ENCODE results near the gene MCRIP1. TPM values are rescaled to one million over a fixed set of nuclear protein-coding genes. Genes with fewer than 3 reads are reported as not detected.

The MCRIP1 gene, protein sequence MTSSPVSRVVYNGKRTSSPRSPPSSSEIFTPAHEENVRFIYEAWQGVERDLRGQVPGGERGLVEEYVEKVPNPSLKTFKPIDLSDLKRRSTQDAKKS
- 85.4 and 140 TPM in 2 replicates for total RNA-seq (ENCODE audit: low replicate concordance)

DNA sequence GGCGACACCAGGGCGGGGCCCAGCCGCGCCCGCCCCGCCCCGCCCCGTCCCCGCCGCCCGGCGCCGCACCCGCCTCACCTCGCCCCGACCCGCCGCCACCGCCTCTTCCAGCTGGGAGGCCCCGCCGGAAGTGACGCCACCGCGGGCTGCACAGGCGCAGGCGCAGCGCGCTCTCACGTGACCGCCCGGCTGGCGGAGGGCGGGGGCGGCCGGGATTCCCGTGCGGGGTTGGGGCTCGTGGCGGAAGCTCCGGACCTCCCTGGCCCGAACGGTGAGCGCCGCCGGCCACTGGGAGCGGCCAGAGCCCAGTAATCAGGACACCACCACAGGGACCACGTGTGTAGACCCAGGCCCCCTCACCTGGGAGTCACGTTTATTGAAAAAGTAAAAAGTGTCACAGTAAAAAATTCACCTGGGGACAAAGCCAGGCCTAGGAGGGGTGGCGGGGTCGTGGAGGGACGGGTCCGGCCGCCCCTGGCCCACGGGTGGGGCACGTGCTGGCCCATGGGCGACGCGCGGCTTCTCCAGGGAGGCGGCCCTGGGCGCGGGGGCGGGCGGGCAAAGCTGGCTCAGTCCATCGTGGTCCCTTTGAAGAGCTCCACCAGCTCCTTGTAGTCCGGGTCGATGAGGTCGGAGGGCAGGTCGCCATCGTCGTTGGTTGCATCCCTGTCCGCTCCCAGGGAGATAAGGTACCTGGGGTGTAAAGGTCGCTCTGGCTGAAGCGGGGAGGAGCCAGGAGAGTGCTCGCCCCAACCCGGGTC, at the start of gene MCRIP1:
Gene MCRIP1 (minus strand): TSS at position 132 of the 761 bp plus-strand sequence. CDS start 8,785 bp downstream, outside the sequence.

DNA sequence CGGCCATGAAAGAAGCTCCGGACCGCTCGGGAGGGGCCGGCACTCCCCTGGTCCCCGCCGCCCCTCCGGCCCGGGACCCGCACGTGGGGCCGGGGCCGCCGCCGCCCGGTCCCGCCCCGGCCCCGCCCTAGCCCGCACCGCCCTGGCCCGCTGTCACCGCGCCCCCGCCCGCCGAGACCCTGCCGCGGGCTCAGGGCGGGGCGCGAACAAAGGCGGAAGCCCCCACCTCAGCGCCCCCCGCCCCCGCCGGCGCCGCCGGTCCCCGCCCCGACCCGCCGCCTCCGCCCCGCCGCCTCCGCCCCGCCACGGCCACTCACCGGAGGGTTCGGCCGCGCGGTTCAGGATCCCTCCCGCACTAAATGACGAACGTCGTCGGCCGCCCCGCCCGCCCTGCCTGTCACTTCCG, 37.9 kb upstream of the MCRIP1 start, which contains the start of gene ARHGDIA:
Gene ARHGDIA (minus strand): TSS at position 357 of the 406 bp plus-strand sequence. CDS start 1,407 bp downstream, outside the sequence.

DNA sequence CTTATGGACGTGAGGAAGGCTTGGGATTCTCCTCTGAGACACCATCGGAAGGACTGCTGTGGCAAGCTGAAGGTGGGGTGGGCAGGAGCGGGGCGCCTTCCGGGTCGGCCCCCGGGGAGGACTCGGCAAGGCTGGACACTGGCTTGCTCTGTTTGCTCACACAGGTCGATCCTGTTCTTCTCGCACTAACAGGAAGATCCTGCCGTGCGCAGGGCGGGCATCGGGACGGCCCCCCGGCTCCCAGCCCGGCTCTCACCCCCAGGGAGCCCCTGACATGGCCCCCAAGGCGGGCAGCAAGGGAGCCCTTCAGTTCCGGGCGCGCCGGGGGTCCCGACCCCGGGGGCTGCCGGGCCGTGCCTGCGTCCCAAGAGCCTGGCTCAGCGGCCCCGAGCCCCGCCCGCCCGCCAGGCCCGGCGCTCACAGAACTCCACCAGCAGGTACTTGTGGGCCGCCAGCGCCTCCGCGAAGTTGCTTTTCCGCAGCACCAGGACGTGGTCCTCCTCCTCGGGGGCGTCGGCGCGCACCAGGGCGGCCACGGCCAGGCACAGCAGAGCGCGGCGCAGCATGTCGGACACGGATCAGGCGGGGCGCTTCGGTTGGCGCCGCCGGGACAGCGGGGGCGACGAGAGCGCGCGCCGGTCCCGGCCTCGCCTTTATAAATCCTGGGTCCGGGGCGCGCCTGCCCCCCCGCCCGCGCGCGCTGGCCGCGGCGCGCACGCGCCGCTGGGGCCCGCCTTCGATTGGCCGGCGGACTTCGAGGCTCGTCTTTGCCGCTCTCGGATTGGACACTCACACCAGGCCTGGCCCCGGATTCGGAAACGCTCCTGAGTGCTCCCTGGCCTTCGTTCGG, 27.0 kb upstream of the MCRIP1 start, which contains the start of gene P4HB:
Gene P4HB (minus strand): TSS at position 630 of the 850 bp plus-strand sequence. CDS start 64 bp downstream, at position 566.

DNA sequence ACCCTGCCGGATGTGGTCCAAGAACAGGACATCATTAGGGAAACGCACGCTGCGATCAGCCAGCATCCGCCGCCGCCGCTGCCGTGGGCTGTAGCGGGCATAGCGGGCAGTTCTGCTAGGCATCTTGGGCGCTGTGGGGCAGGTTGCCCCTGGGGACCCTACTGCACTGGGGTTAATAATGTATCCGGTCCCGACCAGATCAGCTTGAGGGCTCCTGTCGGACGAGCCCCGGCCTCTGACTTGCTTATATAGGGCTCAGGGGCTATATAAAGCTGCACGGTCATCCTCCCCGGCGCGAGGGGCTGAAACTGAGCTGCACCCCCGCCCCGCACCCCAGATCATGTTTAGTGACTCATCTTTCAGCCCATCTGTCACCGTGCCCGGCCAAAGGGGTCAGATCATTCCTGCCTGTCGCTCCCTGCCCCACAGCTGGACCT, 1.8 kb upstream of the MCRIP1 start, which contains the start of gene PPP1R27:
Gene PPP1R27 (minus strand): TSS at position 220 of the 437 bp plus-strand sequence. CDS start 97 bp downstream, at position 123.

GRCh38 chr17:81803728-81804558, 29.1 kb downstream of the MCRIP1 start, which contains the start of gene GCGR:
Gene GCGR, plus strand, starts transcription at chr17:81804150. Its CDS starts 4,869 bp downstream, at chr17:81809019.

Other genes starting within 250 kb of the MCRIP1 start
- 79.9 and 84.7 TPM in 2 replicates for gene NPLOC4, start 196.2 kb downstream of the MCRIP1 start, total RNA-seq (ENCODE audit: low replicate concordance)
- gene TSPAN10, start 196.1 kb downstream of the MCRIP1 start, total RNA-seq (ENCODE audit: low replicate concordance), result 0.30 and 2.0 TPM in 2 replicates
- 0.23 and 0.35 TPM in 2 replicates for gene PDE6G, start 176.7 kb downstream of the MCRIP1 start, total RNA-seq (ENCODE audit: low replicate concordance)
- 26.7 and 35.1 TPM in 2 replicates for gene OXLD1, start 166.7 kb downstream of the MCRIP1 start, total RNA-seq (ENCODE audit: low replicate concordance)
- 3.3 and 7.1 TPM in 2 replicates for gene CCDC137, start 166.6 kb downstream of the MCRIP1 start, total RNA-seq (ENCODE audit: low replicate concordance)
- gene ARL16, start 149.5 kb downstream of the MCRIP1 start, total RNA-seq (ENCODE audit: low replicate concordance), result 16.7 and 42.8 TPM in 2 replicates
- 53.1 and 66.2 TPM in 2 replicates for gene HGS, start 149.3 kb downstream of the MCRIP1 start, total RNA-seq (ENCODE audit: low replicate concordance)
- 2.0 and 12.9 TPM in 2 replicates for gene MRPL12, start 129.9 kb downstream of the MCRIP1 start, total RNA-seq (ENCODE audit: low replicate concordance)
- gene SLC25A10, start 121.0 kb downstream of the MCRIP1 start, total RNA-seq (ENCODE audit: low replicate concordance), result 4.7 and 11.3 TPM in 2 replicates
- not detected in 2 replicates for gene GCGR, start 29.1 kb downstream of the MCRIP1 start, total RNA-seq (ENCODE audit: low replicate concordance)
- gene PPP1R27, start 1.8 kb upstream of the MCRIP1 start, total RNA-seq (ENCODE audit: low replicate concordance), result 0.15 TPM in 1 of 2 replicates, not detected in the other
- gene P4HB, start 27.2 kb upstream of the MCRIP1 start, total RNA-seq (ENCODE audit: low replicate concordance), result 997 and 1,224 TPM in 2 replicates
- gene ARHGDIA, start 38.0 kb upstream of the MCRIP1 start, total RNA-seq (ENCODE audit: low replicate concordance), result 31.6 and 123 TPM in 2 replicates
- gene ALYREF, start 58.3 kb upstream of the MCRIP1 start, total RNA-seq (ENCODE audit: low replicate concordance), result 86.2 and 152 TPM in 2 replicates
- gene ANAPC11, start 58.4 kb upstream of the MCRIP1 start, total RNA-seq (ENCODE audit: low replicate concordance), result 269 and 333 TPM in 2 replicates
- 0.23 and 0.38 TPM in 2 replicates for gene NPB, start 68.9 kb upstream of the MCRIP1 start, total RNA-seq (ENCODE audit: low replicate concordance)
- gene PCYT2, start 78.1 kb upstream of the MCRIP1 start, total RNA-seq (ENCODE audit: low replicate concordance), result 42.8 and 43.9 TPM in 2 replicates
- 12.5 and 13.0 TPM in 2 replicates for gene SIRT7, start 84.9 kb upstream of the MCRIP1 start, total RNA-seq (ENCODE audit: low replicate concordance)
- gene MAFG, start 94.4 kb upstream of the MCRIP1 start, total RNA-seq (ENCODE audit: low replicate concordance), result 13.7 and 15.0 TPM in 2 replicates
- 71.8 and 225 TPM in 2 replicates for gene PYCR1, start 104.0 kb upstream of the MCRIP1 start, total RNA-seq (ENCODE audit: low replicate concordance)
- gene MYADML2, start 113.9 kb upstream of the MCRIP1 start, total RNA-seq (ENCODE audit: low replicate concordance), result not detected in 2 replicates
- gene NOTUM, start 127.9 kb upstream of the MCRIP1 start, total RNA-seq (ENCODE audit: low replicate concordance), result 0.08 TPM in 1 of 2 replicates, not detected in the other
- gene ASPSCR1, start 144.3 kb upstream of the MCRIP1 start, total RNA-seq (ENCODE audit: low replicate concordance), result 18.5 and 30.4 TPM in 2 replicates
- 15.1 and 40.5 TPM in 2 replicates for gene CENPX, start 189.6 kb upstream of the MCRIP1 start, total RNA-seq (ENCODE audit: low replicate concordance)
- gene LRRC45, start 190.0 kb upstream of the MCRIP1 start, total RNA-seq (ENCODE audit: low replicate concordance), result 11.9 and 16.7 TPM in 2 replicates
- 6.3 and 18.5 TPM in 2 replicates for gene RAC3, start 198.4 kb upstream of the MCRIP1 start, total RNA-seq (ENCODE audit: low replicate concordance)
- gene DCXR, start 204.4 kb upstream of the MCRIP1 start, total RNA-seq (ENCODE audit: low replicate concordance), result 32.1 and 45.0 TPM in 2 replicates
- 25.6 and 33.3 TPM in 2 replicates for gene RFNG, start 218.5 kb upstream of the MCRIP1 start, total RNA-seq (ENCODE audit: low replicate concordance)
- 78.2 and 111 TPM in 2 replicates for gene GPS1, start 218.6 kb upstream of the MCRIP1 start, total RNA-seq (ENCODE audit: low replicate concordance)
- gene DUS1L, start 232.5 kb upstream of the MCRIP1 start, total RNA-seq (ENCODE audit: low replicate concordance), result 44.9 and 48.1 TPM in 2 replicates